ENCODE data around the gene SLC22A7.
A peak's percentile ranks its signal among the peaks of the same experiment; 100 is the strongest.

Gene SLC22A7

DNA sequence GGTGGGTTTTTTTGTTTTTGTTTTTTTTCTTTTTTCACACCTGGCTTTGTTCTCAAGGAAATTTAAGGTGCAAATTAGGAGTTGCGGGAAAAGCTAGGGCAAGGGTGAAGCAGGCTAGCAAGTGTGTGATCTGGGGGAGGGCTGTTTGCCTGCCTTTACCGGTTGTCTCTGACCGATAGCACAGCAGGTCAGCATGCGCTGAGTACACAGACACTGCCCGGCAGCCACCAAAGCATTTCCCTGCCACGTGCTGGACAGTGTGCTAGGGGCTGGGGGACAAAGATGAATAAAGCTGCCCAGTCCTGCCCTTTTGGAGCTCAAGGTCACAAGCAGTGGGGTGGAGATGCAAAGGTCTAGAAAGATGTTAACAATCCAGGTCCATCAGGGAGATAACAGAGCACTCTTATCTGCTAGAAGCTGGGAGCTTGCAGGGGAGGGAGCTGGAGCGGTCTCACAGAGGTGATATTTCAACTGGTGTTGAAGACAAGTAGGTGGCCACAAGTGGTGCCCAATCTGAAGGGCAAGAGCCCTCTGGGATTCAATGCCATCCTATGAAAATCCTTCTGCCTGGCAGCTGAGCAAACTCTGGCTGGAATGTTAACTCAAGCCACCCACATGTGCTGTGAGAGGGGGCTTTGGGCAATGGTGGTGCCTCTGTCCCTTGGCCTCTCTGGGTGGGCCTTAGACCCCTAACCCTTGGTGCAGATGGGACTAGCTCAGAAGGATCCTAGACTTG, 30.3 kb upstream of the SLC22A7 start:
- DNase-seq (ENCODE audit: low spot score), result peak; percentile 20

DNA sequence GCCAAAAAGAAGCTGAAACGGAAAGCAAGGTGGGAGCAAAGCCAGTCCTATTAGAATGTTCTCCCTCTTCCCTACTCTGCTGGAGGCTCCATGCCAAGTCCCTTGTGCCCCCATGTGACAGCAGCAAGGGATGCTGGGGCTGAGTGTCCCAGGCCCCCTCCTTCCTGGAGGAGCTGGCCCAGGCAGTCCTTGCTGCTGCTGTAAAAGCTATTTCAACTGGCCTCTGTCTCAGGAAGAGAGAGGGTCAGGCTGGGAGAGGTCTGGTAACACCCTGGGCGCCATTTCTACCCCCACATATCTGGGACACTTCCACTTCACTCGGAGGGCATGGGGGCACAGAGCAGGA, 29.7 kb upstream of the SLC22A7 start:
- peak; percentile 80 for DNase-seq (ENCODE audit: low spot score)

DNA sequence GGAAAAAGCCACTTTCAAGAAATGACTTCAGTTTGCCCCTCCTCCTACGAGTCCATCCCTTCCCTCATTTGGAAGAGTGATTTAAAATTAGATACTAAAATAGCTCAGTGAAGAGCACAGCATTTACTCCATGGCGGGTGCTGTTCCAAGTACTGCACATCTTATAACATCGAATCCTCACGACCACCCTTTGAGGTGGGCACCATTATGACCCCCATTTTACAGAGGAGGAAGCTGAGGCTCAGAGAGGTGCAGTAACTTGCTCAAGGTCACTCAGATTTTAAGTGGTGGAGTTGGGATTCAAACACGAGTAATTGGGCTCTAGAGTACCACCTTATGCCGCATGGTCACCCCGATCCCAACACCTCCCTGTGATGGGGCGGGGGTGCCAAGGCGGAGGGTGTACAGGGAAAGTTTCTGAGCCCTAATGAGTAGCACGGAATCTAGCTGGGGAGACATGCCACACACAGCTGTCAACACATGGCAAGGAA, 29.2 kb upstream of the SLC22A7 start:
- no peak for DNase-seq (ENCODE audit: low spot score)

DNA sequence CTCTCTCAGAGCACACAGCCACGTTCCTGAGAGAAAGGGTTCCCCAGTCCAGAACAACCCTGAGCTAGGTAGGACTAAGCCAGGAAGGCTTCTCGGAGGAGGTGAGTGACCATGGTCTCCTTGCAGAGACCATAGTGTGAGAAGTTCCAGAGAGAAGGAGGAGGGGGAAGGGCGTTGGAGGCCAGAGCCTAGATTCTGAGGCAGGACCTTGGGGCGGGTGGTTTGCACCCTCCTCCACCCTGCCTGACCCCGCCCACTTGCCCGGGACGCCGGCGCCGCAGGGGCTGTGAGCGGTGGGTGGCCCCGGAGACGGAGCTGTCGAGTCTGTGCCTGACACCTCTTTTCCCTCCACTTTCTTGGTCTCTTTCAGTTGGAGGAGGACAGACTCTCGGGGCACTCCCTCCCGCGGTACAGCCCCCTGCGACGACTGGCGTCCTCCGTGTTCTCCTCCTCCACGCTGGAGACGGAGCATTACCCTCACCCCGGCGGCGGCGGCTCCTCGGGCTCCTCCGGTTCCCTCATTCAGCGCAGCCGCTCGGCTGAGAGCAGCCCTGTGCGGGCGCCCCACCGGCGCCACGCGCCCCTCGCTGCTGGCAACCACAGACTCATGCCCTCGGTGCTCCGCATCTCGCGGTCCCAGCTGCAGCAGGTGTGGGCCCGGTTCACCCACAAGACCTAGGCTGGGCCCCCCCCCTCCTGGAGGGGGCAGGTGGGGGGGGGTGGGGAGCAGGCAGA, 28.6 kb upstream of the SLC22A7 start:
- no peak for DNase-seq (ENCODE audit: low spot score)

DNA sequence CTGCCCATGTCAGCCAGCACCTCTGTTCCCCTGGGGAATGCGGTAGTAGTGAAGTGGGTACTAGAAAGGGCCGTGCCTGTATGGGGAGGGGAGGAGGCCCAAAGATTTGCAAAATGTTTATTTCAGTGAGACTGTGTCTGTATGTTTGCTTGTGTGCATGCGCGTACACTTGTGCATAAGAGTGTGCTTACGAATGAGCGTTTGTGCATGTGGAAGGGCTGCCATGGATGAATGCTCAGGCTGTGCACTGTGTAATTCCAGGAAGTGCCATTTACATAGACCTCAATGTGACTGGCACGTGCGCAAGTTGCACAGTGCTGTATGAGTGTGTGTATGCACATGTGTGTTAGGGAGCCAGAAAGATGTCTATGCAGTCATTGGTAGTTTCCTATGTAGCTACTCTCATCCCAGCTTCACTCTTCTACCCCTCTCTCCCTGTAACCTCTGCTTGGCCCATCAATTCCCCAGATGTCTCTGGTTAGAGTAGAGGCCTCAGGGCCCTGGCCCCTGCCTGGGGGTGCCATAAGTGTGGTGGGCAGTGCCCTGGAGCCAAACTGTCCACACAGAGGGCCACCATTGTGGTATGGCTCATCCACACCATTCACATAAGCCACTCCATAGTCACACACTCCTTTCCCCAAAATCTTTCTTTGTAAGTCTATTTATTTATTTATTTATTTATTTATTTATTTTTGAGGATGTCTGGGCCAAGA, 26.8 kb upstream of the SLC22A7 start:
- no peak for DNase-seq (ENCODE audit: low spot score)

DNA sequence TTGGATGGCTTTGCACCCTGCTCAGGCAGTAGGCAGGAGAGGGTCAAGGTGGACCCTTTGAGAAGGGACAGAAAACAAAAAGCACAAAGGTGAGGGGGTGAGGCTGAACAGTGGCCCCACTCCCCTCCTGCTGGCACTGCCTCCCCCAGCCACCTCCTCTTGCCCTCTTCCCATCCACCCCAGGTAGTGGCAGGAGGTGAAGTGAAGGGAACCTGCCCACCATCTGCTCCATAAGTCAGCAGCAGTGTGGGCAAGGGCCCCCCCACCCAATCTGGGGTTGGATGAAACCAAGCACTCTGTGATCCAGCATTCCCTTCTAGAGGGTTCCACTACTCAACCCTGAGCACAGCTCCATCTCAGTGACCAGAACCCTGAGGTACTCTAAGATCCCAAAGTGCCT, 26.1 kb upstream of the SLC22A7 start:
- DNase-seq (ENCODE audit: low spot score), result no peak

DNA sequence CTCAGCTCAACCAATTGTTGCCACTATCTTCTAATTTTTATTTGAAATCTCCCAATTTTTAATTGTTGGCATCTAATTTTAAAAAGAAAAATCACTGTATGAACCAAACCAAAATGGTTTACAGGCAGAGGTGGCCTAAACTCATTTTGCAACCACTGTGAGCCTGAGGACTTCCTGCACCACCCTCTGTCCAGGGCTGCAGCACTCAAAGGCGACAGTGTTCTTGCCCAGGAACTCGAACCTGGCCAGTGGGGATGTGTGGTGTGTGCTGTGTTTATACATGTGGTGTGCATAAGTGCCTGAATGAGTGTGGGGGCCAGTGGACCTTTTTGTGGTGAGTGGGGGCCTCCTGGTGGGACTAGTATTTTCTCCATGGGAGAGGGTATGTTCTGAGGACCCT, 24.4 kb upstream of the SLC22A7 start:
- DNase-seq (ENCODE audit: low spot score), result no peak

DNA sequence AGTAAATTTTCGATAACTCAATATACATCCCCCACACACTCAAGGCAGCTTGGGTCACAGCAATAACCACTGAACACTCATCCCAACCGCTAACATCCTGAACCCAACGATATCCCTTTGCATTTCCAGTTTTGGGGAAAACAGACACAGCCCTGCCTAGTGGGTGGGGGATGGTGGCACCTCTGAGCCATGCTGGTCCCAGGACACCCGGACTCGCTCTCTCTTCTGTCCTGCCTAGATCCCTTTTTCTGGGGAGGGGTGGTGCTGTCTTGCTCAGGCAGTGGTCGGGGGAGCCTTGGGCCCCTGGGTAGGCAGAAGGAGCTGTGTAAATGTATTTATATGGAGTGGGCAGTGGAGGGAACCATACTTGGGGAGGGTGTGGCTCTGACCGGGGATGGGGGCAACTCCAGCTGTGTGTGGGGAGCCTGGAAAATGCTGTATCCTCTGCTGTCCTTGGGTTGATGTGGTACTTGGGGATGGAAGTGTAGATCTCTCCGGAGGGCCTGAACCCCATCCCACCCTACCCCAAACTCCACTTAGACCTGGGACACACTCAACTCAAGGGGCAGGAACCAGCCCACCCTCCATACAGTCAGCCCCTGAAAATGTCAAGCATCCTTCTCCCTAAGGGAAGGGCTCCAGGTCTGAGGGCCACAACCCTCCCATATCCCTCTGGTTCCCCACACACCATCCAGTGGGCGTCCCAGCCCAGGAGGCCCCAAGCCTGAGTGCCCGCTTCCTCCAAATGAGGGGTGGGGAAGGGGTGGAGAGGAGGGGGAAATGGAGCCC, 23.7 kb upstream of the SLC22A7 start:
- no peak for DNase-seq (ENCODE audit: low spot score)

DNA sequence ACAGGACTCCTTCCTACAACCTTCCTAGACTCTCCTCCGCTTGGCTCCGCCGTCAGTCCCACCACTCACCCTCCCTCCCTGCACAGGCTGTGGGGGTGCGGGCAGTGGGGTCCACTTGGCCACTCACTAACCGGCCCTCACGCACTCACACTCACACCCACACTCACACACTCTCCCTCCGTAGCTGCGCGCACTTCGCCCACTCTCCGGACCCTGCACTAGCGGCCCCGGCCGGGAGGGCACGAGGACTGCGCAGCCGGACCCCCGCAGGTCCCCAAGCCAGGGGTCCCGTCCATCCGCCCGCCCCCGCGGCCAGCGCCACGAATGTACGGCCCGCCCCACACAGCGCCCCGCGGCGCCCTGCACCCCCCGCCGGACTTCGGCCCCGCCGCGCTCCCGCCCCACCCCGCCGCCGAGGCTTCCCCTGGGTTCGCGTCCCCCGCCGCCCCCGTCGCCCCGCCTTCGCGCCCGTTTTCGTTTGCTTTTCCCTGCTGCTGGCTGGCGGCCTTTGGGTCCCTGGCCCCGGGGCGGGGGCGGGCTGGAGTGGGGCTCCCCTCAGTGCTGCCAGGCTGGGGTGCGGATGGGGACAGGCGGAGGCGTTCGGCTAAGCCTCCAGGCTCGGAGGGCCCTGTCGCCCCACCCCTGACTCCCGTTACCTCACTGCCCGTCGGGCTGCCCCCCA, 23.0 kb upstream of the SLC22A7 start:
- no peak for DNase-seq (ENCODE audit: low spot score)

DNA sequence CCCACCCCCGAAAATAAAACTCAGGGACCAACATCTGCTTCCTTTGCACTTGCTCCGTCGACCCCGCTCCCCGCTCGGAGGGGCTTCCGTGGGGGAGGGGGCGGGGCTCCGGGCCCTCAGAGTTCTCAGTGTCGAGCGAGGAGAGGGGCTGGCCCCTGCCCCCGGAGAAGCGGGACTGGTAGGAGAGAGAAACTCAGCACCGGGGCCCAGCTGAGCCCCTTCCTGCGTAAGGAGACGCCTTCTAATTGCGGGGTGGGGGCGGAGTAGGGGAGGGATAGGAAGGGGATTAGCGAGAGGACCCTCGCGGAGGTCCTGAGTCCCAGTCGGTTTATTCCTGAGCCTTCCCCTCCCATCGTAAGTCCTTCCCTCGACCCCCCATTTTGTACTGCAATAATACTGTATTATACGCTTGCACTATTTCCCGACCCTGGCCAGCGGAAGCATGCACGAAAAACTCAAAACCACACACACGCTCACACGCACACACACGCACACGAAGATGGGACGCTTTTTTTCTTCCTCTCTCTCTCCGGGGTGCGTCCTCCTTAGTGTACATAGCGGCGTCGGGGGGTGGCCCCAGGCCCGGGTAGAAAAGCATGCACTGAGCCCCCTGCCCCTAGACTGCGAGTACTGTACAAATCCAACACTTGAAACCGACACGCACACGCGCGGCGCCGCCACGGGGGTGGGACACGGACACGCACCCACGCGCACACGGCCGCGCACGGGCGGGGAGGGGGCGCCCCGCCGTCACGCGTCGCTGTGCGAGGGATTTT, 22.1 kb upstream of the SLC22A7 start:
- no peak for DNase-seq (ENCODE audit: low spot score)

DNA sequence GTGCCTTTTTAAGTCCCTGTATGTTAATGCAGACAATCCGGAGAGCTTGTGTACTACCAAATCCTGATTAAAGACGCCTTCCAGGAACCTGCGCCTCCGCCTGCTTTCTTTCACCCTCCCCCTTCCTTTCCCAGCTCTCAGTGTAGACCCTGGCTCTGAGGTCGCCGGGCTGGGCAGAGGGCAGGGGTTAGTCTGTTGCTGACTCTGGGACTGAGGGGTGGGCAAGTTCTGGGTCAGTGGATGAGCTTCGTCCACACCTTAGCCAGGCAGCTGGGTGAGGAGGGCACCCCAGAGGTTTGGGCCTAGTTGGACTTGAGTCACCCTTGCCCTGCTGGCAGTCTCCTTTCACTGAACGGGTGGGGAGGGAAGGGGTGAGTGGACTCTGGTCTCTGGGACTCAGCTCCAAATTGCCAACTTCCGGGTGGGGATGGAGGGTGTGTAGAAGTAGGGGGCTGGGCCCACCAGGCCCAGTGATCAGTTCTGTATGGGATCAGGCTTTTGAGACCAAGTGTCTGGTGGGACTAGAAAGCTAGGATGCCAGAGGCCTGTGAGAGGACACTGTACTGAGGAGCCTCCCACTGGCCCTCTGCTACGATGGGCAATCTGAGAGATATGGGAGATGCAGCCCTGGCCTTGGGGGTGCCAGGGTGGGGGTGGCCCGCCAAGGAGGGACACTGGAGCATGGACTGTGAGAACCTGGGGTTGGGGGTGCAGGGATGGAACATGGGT, 21.3 kb upstream of the SLC22A7 start:
- no peak for DNase-seq (ENCODE audit: low spot score)

DNA sequence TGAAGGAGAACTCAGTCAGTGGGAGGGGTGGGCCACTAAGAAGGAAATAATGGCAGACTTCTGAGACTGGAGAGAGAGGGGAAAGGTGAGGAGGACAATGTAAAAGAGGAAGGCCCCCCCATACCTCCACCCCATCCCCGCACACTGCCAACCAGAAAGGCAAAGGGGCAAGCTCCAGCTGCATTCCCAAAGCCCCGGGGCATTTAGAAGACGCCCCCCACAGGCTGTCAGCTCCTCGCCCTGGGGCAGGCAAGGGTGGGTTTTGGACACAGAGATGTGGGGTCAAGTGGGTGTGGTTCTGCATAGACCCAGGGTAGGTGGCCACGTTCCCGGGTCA, 20.8 kb upstream of the SLC22A7 start:
- no peak for DNase-seq (ENCODE audit: low spot score)

DNA sequence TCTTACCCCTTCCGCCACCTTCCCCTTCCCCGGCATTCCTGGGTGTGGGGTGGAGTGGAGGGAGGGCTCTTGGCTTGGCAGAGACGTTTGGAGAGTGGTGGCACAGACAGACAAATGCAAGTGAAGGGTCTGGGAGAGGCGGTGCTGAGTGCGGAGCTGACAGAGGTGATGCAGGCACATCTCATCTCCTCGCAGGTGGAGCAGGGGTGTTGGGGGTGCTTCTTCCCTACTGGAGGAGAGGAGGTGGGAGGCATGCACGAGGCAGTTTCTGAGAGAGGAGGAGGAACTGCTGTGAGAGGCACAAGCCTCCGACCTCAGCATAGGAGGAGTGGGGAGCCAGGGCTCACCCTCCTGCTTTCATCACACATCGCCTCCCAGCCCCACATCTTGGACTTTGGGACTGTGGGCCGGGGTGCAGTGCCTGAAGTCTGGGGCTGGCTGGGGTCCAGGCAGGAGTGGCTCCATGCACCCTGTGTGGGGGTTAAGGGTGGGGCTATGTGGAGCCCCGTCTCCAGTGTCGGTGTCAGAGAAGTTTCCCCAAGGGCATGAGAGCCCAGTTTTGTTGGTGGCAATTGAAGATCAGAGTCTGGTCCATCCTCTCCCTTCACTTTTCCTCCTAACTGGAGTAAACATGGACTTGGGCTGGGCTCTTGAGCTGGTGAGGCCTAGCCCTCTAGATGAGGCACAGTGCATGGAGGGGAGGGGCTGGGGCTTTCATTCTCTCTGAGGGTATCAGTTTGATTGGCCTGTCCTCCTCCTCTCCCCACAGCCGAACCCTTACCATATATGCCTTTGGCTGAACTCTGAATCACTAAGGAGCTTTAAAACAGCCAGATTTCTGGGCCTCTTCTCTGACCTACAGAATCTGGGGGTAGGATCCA, 20.2 kb upstream of the SLC22A7 start:
- no peak for DNase-seq (ENCODE audit: low spot score)

DNA sequence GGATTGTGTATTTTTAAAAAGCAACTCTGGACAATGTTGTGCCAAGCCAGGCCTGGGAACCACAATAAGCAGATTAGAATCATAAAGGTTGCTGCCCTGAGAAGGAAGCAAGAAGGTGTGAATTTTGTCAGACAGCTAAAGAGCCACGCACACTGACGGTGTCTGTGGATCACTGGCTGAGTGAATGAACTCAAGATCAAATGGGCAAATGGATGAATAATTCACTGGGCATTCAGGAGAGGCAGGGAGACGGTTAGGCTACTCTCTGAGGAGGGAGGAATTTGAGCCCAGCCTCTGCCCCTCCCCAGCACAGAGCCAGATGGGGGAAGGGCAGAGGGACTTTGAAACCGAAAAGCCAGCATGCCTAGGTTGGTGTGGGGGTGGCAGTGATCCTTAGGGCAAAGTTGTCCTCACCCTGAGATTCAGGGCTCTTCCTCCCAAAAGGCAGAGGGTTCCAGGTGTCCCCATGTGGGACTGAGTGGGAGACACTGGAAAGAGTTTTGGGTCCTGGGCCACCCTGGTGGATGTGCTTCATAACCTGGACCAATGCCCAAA, 19.5 kb upstream of the SLC22A7 start:
- DNase-seq (ENCODE audit: low spot score), result no peak

DNA sequence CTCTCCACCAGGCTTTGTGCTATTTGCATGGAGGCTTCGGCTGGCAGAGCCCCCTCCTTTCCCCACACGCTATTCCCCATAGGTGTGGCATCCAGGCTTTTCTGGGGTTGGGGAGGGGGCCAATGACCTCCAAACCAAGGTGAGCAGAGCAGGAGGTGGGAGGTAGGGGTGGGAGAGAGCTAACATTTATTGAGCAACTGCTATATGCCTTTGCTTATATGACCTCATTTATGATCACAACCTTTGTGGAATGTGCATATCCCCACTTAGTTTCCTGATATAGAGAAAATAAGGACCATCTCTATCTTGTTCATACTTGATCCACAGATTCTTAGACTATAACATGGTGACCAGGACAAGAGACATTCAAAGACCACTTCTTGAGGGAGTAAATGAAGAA, 17.8 kb upstream of the SLC22A7 start:
- DNase-seq (ENCODE audit: low spot score), result no peak

DNA sequence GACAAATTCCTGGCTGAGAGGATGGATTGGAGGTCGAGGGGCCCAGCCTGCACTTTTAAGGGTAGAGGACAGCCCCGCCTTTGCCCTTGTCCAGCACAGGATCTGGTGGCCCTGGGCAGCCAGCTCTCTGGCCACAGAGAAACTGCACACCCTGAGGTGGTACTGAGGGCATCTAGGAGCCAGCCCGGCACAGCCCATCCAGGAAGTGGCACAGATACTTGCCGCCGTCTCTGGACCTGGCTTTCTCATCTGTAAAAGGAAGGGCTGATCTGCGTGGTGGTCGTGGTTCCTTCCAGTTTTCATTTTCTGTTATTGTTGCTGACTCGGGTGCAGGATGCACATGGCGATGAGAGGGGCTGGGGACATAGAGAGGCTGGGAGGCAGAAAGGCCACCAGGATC, 16.0 kb upstream of the SLC22A7 start:
- no peak for DNase-seq (ENCODE audit: low spot score)

DNA sequence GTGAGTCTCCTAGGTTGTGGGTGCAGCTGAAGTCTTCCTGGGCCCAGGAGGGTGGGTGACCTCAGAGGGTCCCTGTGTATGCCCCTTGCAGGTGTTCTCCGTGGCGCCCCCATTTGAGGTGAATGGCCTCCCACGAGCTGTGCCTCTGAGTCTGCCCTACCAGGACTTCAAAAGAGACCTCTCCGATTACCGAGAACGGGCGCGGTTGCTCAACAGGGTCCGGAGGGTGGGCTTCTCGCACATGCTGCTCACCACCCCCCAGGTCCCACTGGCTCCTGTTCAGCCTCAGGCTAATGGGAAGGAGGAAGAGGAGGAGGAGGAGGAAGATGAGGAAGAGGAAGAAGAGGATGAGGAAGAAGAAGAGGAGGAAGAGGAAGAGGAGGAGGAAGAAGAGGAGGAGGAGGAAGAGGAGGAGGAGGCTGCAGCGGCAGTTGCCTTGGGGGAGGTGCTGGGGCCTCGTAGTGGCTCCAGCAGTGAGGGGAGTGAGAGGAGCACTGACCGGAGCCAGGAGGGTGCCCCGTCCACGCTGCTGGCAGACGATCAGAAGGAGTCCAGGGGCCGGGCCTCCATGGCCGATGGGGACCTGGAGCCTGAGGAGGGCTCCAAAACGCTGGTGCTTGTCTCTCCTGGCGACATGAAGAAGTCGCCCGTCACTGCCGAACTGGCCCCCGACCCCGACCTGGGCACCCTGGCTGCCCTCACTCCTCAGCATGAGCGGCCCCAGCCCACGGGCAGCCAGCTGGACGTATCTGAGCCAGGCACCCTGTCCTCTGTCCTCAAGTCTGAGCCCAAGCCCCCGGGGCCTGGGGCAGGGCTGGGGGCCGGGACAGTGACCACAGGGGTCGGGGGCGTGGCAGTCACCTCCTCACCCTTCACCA, 15.2 kb upstream of the SLC22A7 start:
- DNase-seq (ENCODE audit: low spot score), result no peak

DNA sequence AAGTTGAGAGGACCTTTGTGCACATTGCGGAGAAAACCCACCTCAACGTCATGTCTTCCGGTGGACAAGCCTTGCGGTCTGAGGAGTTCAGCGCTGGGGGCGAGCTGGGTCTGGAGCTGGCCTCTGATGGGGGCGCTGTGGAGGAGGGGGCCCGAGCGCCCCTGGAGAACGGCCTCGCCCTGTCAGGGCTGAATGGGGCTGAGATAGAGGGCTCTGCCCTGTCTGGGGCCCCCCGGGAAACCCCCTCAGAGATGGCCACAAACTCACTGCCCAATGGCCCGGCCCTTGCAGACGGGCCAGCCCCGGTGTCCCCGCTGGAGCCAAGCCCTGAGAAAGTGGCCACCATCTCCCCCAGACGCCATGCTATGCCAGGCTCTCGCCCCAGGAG, 14.6 kb upstream of the SLC22A7 start:
- no peak for DNase-seq (ENCODE audit: low spot score)

Data from globus pallidus (tissue), 1 donor.